Endodermal cell (in vitro differentiated cells): ENCODE measurements around the gene PGGHG. TPM values are rescaled to one million over a fixed set of nuclear protein-coding genes. Genes with fewer than 3 reads are reported as not detected.
"Not testable (repeated sequence)": the region's sequence is repeated elsewhere in the genome, so short reads cannot be mapped to it uniquely, and the experiment has no call there.

Source experiments
- DNase-seq: peaks from one replicate; pipeline ENCODE4 v3.0.0-alpha.2; 2017
- H3K27ac ChIP-seq: 2 replicates; pipeline ENCODE4 v1.5.1; 2013; ENCODE audit warnings: mild to moderate bottlenecking, low read depth, low read length, moderate library complexity
- H3K27me3 ChIP-seq: 2 replicates; pipeline ENCODE4 v1.6.1; 2013; ENCODE audit warnings: mild to moderate bottlenecking, low read length, moderate library complexity; ENCODE audit not compliant: insufficient read depth, control insufficient read depth, poor library complexity, severe bottlenecking
- H3K36me3 ChIP-seq: 2 replicates; pipeline ENCODE4 v1.7.0; 2013; ENCODE audit warnings: mild to moderate bottlenecking, low read length, moderate library complexity; ENCODE audit not compliant: control insufficient read depth, insufficient read depth
- H3K4me1 ChIP-seq: one replicate; pipeline ENCODE4 v1.7.0; 2013; ENCODE audit warnings: low read length; ENCODE audit not compliant: control insufficient read depth, insufficient read depth
- H3K4me3 ChIP-seq: 2 replicates; pipeline ENCODE4 v1.5.1; 2013; ENCODE audit warnings: mild to moderate bottlenecking, low read length, moderate library complexity
- H3K9ac ChIP-seq: 2 replicates; pipeline ENCODE4 v1.6.1; 2013; ENCODE audit warnings: mild to moderate bottlenecking, low read length, moderate library complexity; ENCODE audit not compliant: poor library complexity, severe bottlenecking; ENCODE audit errors: extremely low read depth
- H3K9me3 ChIP-seq: 2 replicates; pipeline ENCODE4 v1.6.1; 2013; ENCODE audit warnings: mild to moderate bottlenecking, low read length, moderate library complexity; ENCODE audit not compliant: control insufficient read depth
- H3K27ac Mint-ChIP-seq: 2 replicates; pipeline ENCODE4 v1.8.0; 2020; ENCODE audit warnings: mixed read lengths
- H3K27me3 Mint-ChIP-seq: 2 replicates; pipeline ENCODE4 v1.8.0; 2021; ENCODE audit warnings: mild to moderate bottlenecking, mixed read lengths; ENCODE audit not compliant: insufficient read depth
- H3K36me3 Mint-ChIP-seq: 2 replicates; pipeline ENCODE4 v1.8.0; 2020; ENCODE audit warnings: low read depth, mixed read lengths
- H3K4me1 Mint-ChIP-seq: 2 replicates; pipeline ENCODE4 v1.8.0; 2020; ENCODE audit warnings: mixed read lengths
- H3K4me3 Mint-ChIP-seq: 2 replicates; pipeline ENCODE4 v1.8.0; 2020; ENCODE audit warnings: mild to moderate bottlenecking, moderate library complexity, mixed read lengths
- H3K9me3 Mint-ChIP-seq: 2 replicates; pipeline ENCODE4 v1.8.0; 2020; ENCODE audit warnings: mild to moderate bottlenecking, mixed read lengths
- CTCF ChIP-seq: fragments of 200-600 bp; sonication (generic); conservative IDR thresholded peaks from 2 replicates; pipeline ENCODE4 v1.5.0; 2021; ENCODE audit warnings: antibody characterized with exemption, mild to moderate bottlenecking
- WGBS, 2 experiments: methylation state at CpG; one replicate each; pipeline versions ENCODE4 v1.1.5 to v1.1.7; 2013; ENCODE audit warnings: missing lambda C conversion rate in 2 of 2, mixed read lengths in 1 of 2; ENCODE audit not compliant: insufficient coverage in 1 of 2, insufficient read length in 1 of 2; 5-methylcytosine and 5-hydroxymethylcytosine counted together
- total RNA-seq, 2 donors: library from RNA; stranded (reverse); fragmentation: NEBNext Ultra II Directional in 1 of 2; extraction: Animal tissue kit (Norgen Biotek cat#: 25700) in 1 of 2; gene quantifications; 2 replicates in 1 of 2; 3 replicates in 1 of 2; pipeline ENCODE4 v1.2.1, GENCODE V29; 2021

PGGHG gene
- total RNA-seq, 2 donors from 2014 or later: 129 to 186 TPM

GRCh38 chr11:319121-319887 lies 30.4 kb downstream of the PGGHG start:
- Mint-ChIP-seq H3K36me3 (peaks cover 13% of the 10 kb centered on the region), H3K4me3 (peak overlapping the region; percentile 89), H3K4me1 (peaks cover 19% of the 10 kb centered on the region), H3K27ac (peak overlapping the region; percentile 96)
- H3K9me3 Mint-ChIP-seq, H3K9me3 ChIP-seq, H3K4me1 ChIP-seq, H3K27me3 ChIP-seq, H3K27me3 Mint-ChIP-seq, H3K27ac ChIP-seq: not testable (repeated sequence)
- WGBS, 2 experiments: 46 to 80% methylated on average over 12 to 18 of the region's 29 CpGs
- DNase-seq: peak; percentile 80
- Histone ChIP-seq H3K36me3 (peaks cover 11% of the 10 kb centered on the region), H3K9ac (peak overlapping the region; percentile 28), H3K4me3 (peak overlapping the region; percentile 87)
- TF ChIP-seq CTCF: peak; percentile 16

GRCh38 chr11:319888-320273 lies 31.0 kb downstream of the PGGHG start:
- Mint-ChIP-seq H3K4me1 (peaks cover 24% of the 10 kb centered on the region), H3K27ac (peak overlapping the region; percentile 96), H3K4me3 (peak overlapping the region; percentile 89), H3K36me3 (peaks cover 12% of the 10 kb centered on the region)
- H3K9ac ChIP-seq: peak overlapping the region; percentile 68
- peak; percentile 65 for DNase-seq
- H3K27me3 ChIP-seq, H3K9me3 ChIP-seq, H3K9me3 Mint-ChIP-seq, H3K27ac ChIP-seq, H3K4me1 ChIP-seq, H3K27me3 Mint-ChIP-seq: not testable (repeated sequence)
- peaks cover 11% of the 10 kb centered on the region for H3K36me3 ChIP-seq
- no CpG with 5 or more reads among the region's 10 CpGs for WGBS, 2 experiments
- H3K4me3 ChIP-seq: peak overlapping the region; percentile 87

GRCh38 chr11:324156-324555 lies 35.2 kb downstream of the PGGHG start:
- Mint-ChIP-seq H3K27me3 (no peaks in the 10 kb centered on the region), H3K27ac (no peak overlapping the region), H3K4me1 (peaks cover 28% of the 10 kb centered on the region), H3K36me3 (peaks cover under 1% of the 10 kb centered on the region), H3K9me3 (peaks cover 3% of the 10 kb centered on the region), H3K4me3 (no peak overlapping the region)
- no peaks in the 10 kb centered on the region for H3K36me3 ChIP-seq
- no peak overlapping the region for H3K4me3 ChIP-seq
- H3K27me3 ChIP-seq: no peaks in the 10 kb centered on the region
- no peak overlapping the region for H3K27ac ChIP-seq
- H3K4me1 ChIP-seq: no peaks in the 10 kb centered on the region
- DNase-seq: peak; percentile 61
- H3K9me3 ChIP-seq: no peaks in the 10 kb centered on the region
- WGBS, 2 experiments: 73 to 81% methylated on average over 9 to 11 of the region's 11 CpGs
- H3K9ac ChIP-seq: no peak overlapping the region
- no peak for TF ChIP-seq CTCF

- not testable (repeated sequence) for H3K36me3 ChIP-seq, H3K4me1 ChIP-seq, H3K27me3 Mint-ChIP-seq, H3K36me3 Mint-ChIP-seq, H3K4me3 ChIP-seq, H3K27ac ChIP-seq, DNase-seq, H3K27ac Mint-ChIP-seq, H3K9ac ChIP-seq, H3K9me3 ChIP-seq, H3K4me3 Mint-ChIP-seq, H3K27me3 ChIP-seq
- 83 to 85% methylated on average over 15 to 22 of the region's 34 CpGs for WGBS, 2 experiments
- Mint-ChIP-seq H3K4me1 (peaks cover 24% of the 10 kb centered on the region), H3K9me3 (peaks cover 10% of the 10 kb centered on the region)
These were observed 35.9 kb downstream of the PGGHG start for GRCh38 chr11:324593-325517.
